Neural cell (in vitro differentiated cells): ENCODE data around the gene MPEG1.

Experiments
- EP300 ChIP-seq: fragments of 450-650 bp; conservative IDR thresholded peaks from 2 replicates; pipeline ENCODE4 v1.6.1; 2014; ENCODE audit warnings: antibody characterized with exemption, mild to moderate bottlenecking, moderate library complexity; ENCODE audit not compliant: poor library complexity, severe bottlenecking
- EZH2 ChIP-seq: fragments of 200-600, 300-800 bp; shearing (Covaris generic), sonication (generic); IDR thresholded peaks from 2 replicates; pipeline ENCODE4 v1.6.1; 2014; ENCODE audit warnings: antibody characterized with exemption, low read length, borderline replicate concordance, mild to moderate bottlenecking; ENCODE audit not compliant: insufficient read depth, poor library complexity, severe bottlenecking
- MXI1 ChIP-seq: fragments of 450-650 bp; conservative IDR thresholded peaks from 2 replicates; pipeline ENCODE4 v1.6.1; 2014; ENCODE audit warnings: antibody characterized with exemption, mild to moderate bottlenecking; ENCODE audit not compliant: poor library complexity, severe bottlenecking
- POLR2AphosphoS5 ChIP-seq: IDR thresholded peaks from 2 replicates; pipeline ENCODE4 v1.6.1; 2012
- RAD21 ChIP-seq: fragments of 450-650 bp; conservative IDR thresholded peaks from 2 replicates; pipeline ENCODE4 v1.6.1; 2014; ENCODE audit warnings: antibody characterized with exemption, mild to moderate bottlenecking, moderate library complexity
- SMC3 ChIP-seq: fragments of 450-650 bp; conservative IDR thresholded peaks from 2 replicates; pipeline ENCODE4 v1.6.1; 2014; ENCODE audit warnings: antibody characterized with exemption, mild to moderate bottlenecking, moderate library complexity; ENCODE audit not compliant: poor library complexity
- TAF1 ChIP-seq: IDR thresholded peaks from 2 replicates; pipeline ENCODE4 v1.6.1; 2012; ENCODE audit warnings: low read depth
- TF ChIP-seq, protein P1 (sequence below): fragments of 450-650 bp; IDR thresholded peaks from 2 replicates; pipeline ENCODE4 v1.5.1; 2014; ENCODE audit warnings: antibody characterized with exemption, mild to moderate bottlenecking, moderate library complexity; ENCODE audit not compliant: poor library complexity, severe bottlenecking
- TF ChIP-seq, protein P2 (sequence below): IDR thresholded peaks from 2 replicates; pipeline ENCODE4 v1.6.1; 2012; ENCODE audit warnings: borderline replicate concordance

- TF ChIP-seq, protein P1, sequence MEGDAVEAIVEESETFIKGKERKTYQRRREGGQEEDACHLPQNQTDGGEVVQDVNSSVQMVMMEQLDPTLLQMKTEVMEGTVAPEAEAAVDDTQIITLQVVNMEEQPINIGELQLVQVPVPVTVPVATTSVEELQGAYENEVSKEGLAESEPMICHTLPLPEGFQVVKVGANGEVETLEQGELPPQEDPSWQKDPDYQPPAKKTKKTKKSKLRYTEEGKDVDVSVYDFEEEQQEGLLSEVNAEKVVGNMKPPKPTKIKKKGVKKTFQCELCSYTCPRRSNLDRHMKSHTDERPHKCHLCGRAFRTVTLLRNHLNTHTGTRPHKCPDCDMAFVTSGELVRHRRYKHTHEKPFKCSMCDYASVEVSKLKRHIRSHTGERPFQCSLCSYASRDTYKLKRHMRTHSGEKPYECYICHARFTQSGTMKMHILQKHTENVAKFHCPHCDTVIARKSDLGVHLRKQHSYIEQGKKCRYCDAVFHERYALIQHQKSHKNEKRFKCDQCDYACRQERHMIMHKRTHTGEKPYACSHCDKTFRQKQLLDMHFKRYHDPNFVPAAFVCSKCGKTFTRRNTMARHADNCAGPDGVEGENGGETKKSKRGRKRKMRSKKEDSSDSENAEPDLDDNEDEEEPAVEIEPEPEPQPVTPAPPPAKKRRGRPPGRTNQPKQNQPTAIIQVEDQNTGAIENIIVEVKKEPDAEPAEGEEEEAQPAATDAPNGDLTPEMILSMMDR = no peak
- no peak for TF ChIP-seq POLR2AphosphoS5
- no peak for TF ChIP-seq TAF1
- TF ChIP-seq EZH2 = no peak
- TF ChIP-seq SMC3 = no peak
- no peak for TF ChIP-seq RAD21
- no peak for TF ChIP-seq EP300
- TF ChIP-seq MXI1 = no peak
- TF ChIP-seq, protein P2, sequence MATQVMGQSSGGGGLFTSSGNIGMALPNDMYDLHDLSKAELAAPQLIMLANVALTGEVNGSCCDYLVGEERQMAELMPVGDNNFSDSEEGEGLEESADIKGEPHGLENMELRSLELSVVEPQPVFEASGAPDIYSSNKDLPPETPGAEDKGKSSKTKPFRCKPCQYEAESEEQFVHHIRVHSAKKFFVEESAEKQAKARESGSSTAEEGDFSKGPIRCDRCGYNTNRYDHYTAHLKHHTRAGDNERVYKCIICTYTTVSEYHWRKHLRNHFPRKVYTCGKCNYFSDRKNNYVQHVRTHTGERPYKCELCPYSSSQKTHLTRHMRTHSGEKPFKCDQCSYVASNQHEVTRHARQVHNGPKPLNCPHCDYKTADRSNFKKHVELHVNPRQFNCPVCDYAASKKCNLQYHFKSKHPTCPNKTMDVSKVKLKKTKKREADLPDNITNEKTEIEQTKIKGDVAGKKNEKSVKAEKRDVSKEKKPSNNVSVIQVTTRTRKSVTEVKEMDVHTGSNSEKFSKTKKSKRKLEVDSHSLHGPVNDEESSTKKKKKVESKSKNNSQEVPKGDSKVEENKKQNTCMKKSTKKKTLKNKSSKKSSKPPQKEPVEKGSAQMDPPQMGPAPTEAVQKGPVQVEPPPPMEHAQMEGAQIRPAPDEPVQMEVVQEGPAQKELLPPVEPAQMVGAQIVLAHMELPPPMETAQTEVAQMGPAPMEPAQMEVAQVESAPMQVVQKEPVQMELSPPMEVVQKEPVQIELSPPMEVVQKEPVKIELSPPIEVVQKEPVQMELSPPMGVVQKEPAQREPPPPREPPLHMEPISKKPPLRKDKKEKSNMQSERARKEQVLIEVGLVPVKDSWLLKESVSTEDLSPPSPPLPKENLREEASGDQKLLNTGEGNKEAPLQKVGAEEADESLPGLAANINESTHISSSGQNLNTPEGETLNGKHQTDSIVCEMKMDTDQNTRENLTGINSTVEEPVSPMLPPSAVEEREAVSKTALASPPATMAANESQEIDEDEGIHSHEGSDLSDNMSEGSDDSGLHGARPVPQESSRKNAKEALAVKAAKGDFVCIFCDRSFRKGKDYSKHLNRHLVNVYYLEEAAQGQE = no peak
Observed at GRCh38 chr11:59218319-59218718, 5.6 kb upstream of the MPEG1 start.
